ENCODE results near the gene CYBC1.

The CYBC1 gene

DNA sequence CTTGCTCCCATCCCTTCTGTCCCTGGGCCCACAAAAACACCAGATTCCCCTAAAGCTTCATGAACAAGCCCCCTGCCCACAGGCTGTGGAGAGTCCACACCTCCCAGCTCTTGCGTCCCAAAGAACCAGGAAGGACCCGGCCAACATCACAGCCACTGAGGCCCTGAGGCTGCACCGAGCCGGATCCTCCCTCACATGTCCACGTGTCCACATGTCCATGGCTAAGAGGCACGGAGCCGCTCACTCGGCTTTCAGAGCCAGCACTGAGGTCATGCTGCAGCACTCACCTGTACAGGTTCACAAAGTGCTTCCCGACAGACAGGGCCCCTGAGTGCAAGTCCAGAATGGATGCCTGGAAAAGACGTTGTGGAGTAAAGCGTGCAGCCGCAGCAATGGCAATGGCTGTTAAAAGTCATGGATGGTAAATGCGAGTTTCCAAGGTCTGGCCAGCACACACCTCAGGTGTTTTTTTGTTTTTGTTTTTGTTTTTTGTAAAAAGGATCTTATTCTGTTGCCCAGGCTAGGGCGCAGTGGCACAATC lies 44.4 kb downstream of the CYBC1 start:
- Histone ChIP-seq H3K4me3 (ENCODE audit: low read depth, low read length) (no peak overlapping the region), H3K9me3 (ENCODE audit: control insufficient read depth, insufficient read depth, low read depth, low read length) (no peaks in the 10 kb centered on the region), H3K36me3 (ENCODE audit: control insufficient read depth in 2 of 2, insufficient read depth in 1 of 2, low read length in 2 of 2) (peaks cover 8 to 30% of the 10 kb centered on the region in 2 experiments; a peak in 2 of 3 replicates), H3K27ac (ENCODE audit: extremely low read depth, low read depth, low read length) (no peak overlapping the region), H3K4me1 (ENCODE audit: control insufficient read depth, insufficient read depth, low read length) (no peaks in the 10 kb centered on the region)
- TF ChIP-seq ZNF548 (tag by site-specific recombination; IDR thresholded peaks at IDR 0.05): no peak
- TF ChIP-seq, protein P1, sequence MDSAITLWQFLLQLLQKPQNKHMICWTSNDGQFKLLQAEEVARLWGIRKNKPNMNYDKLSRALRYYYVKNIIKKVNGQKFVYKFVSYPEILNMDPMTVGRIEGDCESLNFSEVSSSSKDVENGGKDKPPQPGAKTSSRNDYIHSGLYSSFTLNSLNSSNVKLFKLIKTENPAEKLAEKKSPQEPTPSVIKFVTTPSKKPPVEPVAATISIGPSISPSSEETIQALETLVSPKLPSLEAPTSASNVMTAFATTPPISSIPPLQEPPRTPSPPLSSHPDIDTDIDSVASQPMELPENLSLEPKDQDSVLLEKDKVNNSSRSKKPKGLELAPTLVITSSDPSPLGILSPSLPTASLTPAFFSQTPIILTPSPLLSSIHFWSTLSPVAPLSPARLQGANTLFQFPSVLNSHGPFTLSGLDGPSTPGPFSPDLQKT (IDR thresholded peaks at IDR 0.05; ENCODE audit: borderline replicate concordance, low read depth, low read length): no peak
- TF ChIP-seq ZNF610 (tag by site-specific recombination; IDR thresholded peaks at IDR 0.05; ENCODE audit: borderline replicate concordance): no peak
- no peak for TF ChIP-seq ZSCAN16 (tag by site-specific recombination; IDR thresholded peaks at IDR 0.05)
- no peak for TF ChIP-seq ZNF621 (tag by site-specific recombination; IDR thresholded peaks at IDR 0.05)
- no peak for TF ChIP-seq ZFP69B (tag by site-specific recombination; IDR thresholded peaks at IDR 0.05)
- no peak for TF ChIP-seq MEIS1 (CRISPR knock-in tag; IDR thresholded peaks at IDR 0.05; ENCODE audit: borderline replicate concordance)
- no peak for TF ChIP-seq HOXA7 (CRISPR knock-in tag; IDR thresholded peaks at IDR 0.05; ENCODE audit: borderline replicate concordance)
- no peak for TF ChIP-seq ZNF658 (tag by site-specific recombination; IDR thresholded peaks at IDR 0.05)
- TF ChIP-seq, protein P2, sequence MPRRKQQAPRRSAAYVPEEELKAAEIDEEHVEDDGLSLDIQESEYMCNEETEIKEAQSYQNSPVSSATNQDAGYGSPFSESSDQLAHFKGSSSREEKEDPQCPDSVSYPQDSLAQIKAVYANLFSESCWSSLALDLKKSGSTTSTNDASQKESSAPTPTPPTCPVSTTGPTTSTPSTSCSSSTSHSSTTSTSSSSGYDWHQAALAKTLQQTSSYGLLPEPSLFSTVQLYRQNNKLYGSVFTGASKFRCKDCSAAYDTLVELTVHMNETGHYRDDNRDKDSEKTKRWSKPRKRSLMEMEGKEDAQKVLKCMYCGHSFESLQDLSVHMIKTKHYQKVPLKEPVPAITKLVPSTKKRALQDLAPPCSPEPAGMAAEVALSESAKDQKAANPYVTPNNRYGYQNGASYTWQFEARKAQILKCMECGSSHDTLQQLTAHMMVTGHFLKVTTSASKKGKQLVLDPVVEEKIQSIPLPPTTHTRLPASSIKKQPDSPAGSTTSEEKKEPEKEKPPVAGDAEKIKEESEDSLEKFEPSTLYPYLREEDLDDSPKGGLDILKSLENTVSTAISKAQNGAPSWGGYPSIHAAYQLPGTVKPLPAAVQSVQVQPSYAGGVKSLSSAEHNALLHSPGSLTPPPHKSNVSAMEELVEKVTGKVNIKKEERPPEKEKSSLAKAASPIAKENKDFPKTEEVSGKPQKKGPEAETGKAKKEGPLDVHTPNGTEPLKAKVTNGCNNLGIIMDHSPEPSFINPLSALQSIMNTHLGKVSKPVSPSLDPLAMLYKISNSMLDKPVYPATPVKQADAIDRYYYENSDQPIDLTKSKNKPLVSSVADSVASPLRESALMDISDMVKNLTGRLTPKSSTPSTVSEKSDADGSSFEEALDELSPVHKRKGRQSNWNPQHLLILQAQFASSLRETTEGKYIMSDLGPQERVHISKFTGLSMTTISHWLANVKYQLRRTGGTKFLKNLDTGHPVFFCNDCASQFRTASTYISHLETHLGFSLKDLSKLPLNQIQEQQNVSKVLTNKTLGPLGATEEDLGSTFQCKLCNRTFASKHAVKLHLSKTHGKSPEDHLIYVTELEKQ (tag by site-specific recombination; IDR thresholded peaks at IDR 0.05; ENCODE audit: borderline replicate concordance): no peak
- CTCF ChIA-PET: interaction anchor here (0.6 kb wide), 1 partner anchor 18 kb away, joined by 3 read pairs; no protein-coding TSS in a partner anchor
- POLR2A ChIA-PET: no interaction called here

DNA sequence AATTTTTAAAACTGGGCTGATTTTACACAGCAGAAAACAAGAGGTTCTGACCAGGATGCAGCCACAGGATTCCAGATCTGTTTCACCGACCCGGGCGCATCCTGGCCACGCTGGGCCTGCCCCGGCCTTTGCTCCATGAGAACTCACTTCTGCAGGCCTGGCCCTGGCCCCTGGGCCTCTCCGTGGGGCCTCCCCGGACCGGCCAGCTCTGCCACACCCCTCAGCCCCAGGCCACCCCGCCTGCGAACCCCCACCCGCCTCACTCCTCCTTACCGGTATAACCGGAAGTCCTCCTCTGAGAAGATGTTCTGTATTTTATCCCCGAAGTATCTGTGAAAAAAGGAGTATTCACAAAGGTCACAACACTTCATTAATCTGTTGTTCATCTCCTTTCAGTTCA lies 45.5 kb downstream of the CYBC1 start:
- Histone ChIP-seq H3K27ac (ENCODE audit: extremely low read depth, low read depth, low read length) (no peak overlapping the region), H3K36me3 (ENCODE audit: control insufficient read depth in 2 of 2, insufficient read depth in 1 of 2, low read length in 2 of 2) (peaks cover 8 to 30% of the 10 kb centered on the region in 2 experiments; a peak in 2 of 3 replicates), H3K9me3 (ENCODE audit: control insufficient read depth, insufficient read depth, low read depth, low read length) (no peaks in the 10 kb centered on the region), H3K4me3 (ENCODE audit: low read depth, low read length) (no peak overlapping the region), H3K4me1 (ENCODE audit: control insufficient read depth, insufficient read depth, low read length) (no peaks in the 10 kb centered on the region)
- POLR2A ChIA-PET: no interaction called here
- CTCF ChIA-PET: no interaction called here
- TF ChIP-seq ZNF416 (tag by site-specific recombination; IDR thresholded peaks at IDR 0.05): no peak
- no peak for TF ChIP-seq ZNF843 (tag by site-specific recombination; IDR thresholded peaks at IDR 0.05)
- TF ChIP-seq, protein P3, sequence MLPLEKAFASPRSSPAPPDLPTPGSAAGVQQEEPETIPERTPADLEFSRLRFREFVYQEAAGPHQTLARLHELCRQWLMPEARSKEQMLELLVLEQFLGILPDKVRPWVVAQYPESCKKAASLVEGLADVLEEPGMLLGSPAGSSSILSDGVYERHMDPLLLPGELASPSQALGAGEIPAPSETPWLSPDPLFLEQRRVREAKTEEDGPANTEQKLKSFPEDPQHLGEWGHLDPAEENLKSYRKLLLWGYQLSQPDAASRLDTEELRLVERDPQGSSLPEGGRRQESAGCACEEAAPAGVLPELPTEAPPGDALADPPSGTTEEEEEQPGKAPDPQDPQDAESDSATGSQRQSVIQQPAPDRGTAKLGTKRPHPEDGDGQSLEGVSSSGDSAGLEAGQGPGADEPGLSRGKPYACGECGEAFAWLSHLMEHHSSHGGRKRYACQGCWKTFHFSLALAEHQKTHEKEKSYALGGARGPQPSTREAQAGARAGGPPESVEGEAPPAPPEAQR (tag by site-specific recombination; IDR thresholded peaks at IDR 0.05): no peak
- TF ChIP-seq KLF1 (tag by site-specific recombination; IDR thresholded peaks at IDR 0.05): no peak
- TF ChIP-seq, protein P4, sequence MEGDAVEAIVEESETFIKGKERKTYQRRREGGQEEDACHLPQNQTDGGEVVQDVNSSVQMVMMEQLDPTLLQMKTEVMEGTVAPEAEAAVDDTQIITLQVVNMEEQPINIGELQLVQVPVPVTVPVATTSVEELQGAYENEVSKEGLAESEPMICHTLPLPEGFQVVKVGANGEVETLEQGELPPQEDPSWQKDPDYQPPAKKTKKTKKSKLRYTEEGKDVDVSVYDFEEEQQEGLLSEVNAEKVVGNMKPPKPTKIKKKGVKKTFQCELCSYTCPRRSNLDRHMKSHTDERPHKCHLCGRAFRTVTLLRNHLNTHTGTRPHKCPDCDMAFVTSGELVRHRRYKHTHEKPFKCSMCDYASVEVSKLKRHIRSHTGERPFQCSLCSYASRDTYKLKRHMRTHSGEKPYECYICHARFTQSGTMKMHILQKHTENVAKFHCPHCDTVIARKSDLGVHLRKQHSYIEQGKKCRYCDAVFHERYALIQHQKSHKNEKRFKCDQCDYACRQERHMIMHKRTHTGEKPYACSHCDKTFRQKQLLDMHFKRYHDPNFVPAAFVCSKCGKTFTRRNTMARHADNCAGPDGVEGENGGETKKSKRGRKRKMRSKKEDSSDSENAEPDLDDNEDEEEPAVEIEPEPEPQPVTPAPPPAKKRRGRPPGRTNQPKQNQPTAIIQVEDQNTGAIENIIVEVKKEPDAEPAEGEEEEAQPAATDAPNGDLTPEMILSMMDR (tag by site-specific recombination; IDR thresholded peaks at IDR 0.05): no peak
- TF ChIP-seq ZNF140 (tag by site-specific recombination; IDR thresholded peaks at IDR 0.05): no peak
- no peak for TF ChIP-seq ZSCAN16 (tag by site-specific recombination; IDR thresholded peaks at IDR 0.05)
- TF ChIP-seq, protein P5, sequence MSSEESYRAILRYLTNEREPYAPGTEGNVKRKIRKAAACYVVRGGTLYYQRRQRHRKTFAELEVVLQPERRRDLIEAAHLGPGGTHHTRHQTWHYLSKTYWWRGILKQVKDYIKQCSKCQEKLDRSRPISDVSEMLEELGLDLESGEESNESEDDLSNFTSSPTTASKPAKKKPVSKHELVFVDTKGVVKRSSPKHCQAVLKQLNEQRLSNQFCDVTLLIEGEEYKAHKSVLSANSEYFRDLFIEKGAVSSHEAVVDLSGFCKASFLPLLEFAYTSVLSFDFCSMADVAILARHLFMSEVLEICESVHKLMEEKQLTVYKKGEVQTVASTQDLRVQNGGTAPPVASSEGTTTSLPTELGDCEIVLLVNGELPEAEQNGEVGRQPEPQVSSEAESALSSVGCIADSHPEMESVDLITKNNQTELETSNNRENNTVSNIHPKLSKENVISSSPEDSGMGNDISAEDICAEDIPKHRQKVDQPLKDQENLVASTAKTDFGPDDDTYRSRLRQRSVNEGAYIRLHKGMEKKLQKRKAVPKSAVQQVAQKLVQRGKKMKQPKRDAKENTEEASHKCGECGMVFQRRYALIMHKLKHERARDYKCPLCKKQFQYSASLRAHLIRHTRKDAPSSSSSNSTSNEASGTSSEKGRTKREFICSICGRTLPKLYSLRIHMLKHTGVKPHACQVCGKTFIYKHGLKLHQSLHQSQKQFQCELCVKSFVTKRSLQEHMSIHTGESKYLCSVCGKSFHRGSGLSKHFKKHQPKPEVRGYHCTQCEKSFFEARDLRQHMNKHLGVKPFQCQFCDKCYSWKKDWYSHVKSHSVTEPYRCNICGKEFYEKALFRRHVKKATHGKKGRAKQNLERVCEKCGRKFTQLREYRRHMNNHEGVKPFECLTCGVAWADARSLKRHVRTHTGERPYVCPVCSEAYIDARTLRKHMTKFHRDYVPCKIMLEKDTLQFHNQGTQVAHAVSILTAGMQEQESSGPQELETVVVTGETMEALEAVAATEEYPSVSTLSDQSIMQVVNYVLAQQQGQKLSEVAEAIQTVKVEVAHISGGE (tag by site-specific recombination; conservative IDR thresholded peaks at IDR 0.05; ENCODE audit: low read depth): no peak
- no peak for TF ChIP-seq ZNF514 (tag by site-specific recombination; IDR thresholded peaks at IDR 0.05)
- TF ChIP-seq, protein P6, sequence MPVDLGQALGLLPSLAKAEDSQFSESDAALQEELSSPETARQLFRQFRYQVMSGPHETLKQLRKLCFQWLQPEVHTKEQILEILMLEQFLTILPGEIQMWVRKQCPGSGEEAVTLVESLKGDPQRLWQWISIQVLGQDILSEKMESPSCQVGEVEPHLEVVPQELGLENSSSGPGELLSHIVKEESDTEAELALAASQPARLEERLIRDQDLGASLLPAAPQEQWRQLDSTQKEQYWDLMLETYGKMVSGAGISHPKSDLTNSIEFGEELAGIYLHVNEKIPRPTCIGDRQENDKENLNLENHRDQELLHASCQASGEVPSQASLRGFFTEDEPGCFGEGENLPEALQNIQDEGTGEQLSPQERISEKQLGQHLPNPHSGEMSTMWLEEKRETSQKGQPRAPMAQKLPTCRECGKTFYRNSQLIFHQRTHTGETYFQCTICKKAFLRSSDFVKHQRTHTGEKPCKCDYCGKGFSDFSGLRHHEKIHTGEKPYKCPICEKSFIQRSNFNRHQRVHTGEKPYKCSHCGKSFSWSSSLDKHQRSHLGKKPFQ (tag by site-specific recombination; IDR thresholded peaks at IDR 0.05): no peak
- TF ChIP-seq ZNF221 (tag by site-specific recombination; IDR thresholded peaks at IDR 0.05; ENCODE audit: borderline replicate concordance): no peak
- no peak for TF ChIP-seq ZNF621 (tag by site-specific recombination; IDR thresholded peaks at IDR 0.05)
